NCI-H526 (cell line): ENCODE data around the gene ZNF320.
"Not testable (repeated sequence)": the region's sequence is repeated elsewhere in the genome, so short reads cannot be mapped to it uniquely, and the experiment has no call there.

ENCODE experiments used
- DNase-seq, 2 experiments: peaks; one replicate each; lab custom pipeline; 2025; lab: John Stamatoyannopoulos, UW

ZNF320 gene

DNA sequence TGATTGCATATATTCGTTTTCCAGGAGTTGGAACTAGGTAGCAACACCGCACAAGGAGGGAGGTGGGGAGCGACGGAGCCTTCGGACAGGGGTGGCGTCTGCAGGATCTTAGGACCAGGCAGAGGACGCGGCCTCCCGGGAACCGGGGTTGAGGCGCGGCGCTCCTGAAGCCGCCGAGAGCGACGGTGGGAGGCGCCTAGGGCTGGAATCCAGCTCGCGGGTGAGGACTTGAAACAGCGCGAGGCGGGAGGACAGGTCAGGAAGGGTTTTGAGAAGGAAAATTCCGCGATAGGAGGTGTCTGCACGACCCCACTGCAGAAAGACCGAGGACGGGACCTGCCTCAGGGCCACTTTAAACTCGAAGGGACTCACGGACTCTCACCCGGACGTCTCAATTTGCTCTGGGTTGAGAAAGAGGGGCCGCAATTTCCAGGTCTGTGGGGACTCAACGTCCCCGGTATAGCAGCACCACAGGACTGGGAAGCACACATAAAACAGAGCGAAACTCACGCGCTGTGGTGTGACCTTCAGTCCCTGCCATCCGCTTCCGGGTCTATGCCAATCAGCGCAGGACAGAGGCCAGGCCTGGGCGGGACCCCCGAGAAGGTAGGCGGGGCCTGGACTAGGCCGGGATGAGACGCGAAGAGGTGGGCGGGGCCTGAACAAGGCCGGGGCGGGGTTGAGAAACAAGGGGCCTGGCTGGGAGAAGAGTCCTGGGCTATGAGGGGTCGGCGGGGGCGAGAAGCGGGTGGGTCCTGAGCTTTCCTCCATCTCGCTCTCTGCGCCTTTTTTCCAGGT, at the start of gene ZNF320:
TSS of gene ZNF320 (minus strand) at position 498 of the 798 bp plus-strand sequence. CDS start 7,380 bp downstream, outside the sequence.
- peak; percentile 95 to 99 for DNase-seq

DNA sequence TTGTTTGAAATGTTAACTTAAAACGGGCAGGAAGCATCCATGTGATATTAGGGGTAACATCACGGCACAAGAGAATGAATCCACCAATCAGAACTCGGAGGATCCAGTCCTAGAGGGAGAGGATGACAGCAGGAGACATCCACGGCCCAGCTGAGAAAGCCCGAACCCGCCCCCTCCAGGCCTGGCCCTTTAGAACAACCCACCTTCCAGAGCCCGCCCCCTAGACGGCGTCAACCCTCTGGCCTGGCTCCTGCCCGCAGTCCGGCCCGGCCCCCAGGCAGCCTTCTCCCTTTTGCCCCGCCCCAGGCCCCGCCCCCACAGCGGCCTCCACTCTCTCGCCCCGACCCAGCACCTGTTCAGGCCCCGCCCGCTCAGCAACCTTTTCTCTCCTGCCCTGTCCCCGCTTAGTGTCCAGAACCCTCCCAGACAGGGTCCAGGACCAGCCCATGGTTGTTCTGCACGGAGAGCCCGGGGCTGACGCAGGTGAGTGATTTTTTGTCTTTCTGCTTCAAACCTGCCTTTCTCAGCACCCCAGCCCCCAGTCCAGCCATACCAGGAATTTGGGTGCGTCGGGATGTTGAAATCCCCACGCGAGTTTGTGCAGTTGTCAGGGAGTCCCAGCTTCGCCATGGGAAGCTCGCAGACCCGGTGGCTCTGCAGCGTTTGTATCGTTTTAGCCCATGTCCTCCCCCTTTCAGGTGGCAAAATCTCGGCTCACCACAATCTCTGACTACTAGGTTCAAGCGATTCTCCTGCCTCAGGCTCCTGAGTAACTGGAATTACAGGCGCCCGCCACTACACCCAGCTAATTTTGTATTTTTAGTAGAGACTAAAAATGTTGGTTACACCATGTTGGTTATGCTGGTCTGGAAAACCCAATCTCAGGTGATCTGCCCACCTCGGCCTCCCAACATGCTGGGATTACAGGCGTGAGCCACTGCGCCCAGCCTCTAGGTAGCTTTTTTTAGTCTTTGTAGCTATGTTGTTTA, 49.2 kb upstream of the ZNF320 start:
- DNase-seq: peak; percentile 72 to 92

DNA sequence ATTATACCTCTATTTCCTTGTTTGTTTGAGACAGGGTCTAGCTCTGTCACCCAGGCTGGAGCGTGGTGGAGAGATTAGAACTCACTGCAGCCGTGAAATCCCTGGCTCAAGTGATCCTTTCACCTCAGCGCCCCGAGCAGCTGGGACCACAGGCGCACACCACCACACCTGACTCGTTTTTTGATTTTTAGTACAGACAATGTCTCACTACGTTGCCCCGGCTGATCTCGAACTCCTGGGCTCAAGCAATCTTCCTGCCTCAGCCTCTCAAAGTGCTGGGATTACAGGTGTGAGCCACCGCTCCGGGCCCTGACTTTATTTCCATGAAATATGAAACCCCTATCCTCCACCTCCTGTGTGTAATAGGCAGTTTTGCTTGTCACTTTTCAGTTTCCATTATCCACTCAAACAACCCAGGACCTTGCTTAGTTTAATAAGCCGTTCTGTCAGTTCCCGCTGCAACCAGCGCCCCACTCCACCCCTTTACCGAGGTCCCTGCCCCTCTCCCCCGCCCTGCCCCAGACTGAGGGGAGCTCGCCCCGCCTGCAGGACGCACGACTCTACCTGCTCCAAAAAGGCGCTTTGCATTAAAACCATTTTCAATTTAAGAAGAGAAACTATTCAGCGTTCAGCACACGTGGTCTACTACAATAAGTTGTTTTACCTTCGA, 48.4 kb upstream of the ZNF320 start:
- peak in 1 of 2 experiments; percentile 42 for DNase-seq

DNA sequence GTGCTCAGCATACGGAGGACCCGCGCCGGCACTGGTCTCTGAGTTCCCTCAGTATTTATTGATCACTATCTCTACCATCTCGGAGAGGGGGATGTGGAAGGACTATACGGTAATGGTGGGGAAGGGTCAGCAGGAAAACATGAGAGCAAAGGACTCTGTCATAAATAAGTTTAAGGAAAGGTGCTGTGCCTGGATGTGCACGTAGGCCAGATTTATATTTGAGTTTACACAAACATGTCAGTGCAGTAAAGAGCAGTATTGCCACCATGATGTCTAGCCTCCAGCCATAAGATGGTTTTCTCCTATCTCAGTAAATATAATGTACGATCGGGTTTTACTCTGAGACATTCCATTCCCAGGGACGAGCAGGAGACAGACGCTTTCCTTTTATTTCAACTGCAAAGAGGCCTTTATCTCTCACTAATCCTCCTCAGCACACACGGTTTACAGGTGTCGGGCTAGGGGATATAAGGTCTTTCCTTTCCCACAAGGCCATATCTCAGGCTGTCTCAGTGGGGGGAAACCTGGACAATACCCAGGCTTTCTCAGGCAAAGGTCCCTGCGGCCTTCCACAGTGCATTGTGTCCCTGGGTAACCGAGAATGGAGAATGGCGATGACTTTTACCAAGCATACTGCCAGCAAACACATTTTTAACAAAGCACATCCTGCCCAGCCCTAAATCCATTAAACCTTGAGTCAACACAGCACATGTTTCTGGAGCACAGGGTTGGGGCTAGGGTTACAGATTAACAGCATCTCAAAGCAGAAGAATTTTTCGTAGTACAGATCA, 47.5 kb upstream of the ZNF320 start:
- not testable (repeated sequence) for DNase-seq

DNA sequence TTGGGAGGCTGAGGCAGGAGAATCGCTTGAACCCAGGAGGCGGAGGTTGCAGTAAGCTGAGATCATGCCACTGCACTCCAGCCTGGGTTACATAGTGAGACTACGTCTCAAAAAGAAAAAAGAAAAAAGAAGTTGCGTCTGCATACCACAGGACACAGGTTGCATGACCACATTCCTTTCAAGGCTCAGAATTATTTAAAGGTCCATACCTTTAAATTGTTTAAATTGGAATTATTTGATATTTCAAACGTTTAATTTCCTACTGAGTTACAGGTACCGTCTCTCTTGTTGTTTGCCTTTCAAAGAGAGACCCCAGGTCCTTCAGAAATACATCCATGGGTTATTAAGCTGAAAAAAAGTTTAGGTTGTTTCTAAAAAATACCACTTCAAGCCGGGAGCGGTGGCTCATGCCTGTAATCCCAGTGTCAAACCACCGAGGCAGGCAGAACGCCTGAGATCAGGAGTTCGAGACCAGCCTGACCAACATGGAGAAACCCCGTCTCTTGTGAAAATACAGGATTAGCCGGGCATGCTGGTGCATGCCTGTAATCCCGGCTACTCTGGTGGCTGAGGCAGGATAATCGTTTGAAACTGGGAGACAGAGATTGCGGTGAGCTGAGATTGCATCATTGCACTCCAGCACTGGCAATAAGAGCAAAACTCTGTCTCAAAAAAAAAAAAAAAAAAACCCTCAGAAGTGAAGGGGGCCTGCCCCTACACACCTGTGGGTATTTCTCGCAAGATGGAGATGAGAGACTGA, 46.6 kb upstream of the ZNF320 start:
- DNase-seq: no peak

DNA sequence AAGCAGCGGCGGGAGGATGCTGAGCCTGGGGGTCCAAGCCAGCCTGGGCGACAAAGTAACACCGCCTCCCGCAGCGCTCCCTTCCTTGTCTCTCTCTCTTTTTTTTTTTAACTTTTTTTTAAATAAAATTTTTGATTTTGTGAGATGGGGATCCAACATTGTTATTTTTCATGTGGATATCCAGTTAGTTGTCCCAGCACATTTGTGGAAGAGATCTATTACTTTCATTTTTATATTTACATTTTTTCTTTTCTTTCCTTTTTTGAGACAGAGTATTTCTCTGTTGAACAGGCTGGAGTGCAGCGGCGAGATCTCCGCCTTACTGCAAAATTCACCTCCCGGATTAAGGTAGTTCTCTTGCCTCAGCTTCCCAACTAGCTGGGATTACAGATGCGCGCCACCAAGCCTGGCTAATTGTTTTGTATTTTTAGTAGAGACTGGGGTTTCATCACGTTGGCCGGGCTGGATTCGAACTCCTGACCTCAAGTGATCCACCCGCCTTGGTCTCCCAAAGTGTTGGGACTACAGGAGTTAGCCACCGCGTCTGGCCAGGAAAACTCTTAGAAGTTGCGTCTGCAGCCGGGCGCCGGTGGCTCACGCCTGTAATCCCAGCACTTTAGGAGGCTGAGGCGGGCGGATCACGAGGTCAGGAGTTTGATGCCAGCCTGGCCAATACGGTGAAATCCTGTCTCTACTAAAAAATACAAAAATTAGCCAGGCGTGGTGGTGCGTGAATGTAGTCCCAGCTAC, 45.9 kb upstream of the ZNF320 start:
- DNase-seq: no peak

DNA sequence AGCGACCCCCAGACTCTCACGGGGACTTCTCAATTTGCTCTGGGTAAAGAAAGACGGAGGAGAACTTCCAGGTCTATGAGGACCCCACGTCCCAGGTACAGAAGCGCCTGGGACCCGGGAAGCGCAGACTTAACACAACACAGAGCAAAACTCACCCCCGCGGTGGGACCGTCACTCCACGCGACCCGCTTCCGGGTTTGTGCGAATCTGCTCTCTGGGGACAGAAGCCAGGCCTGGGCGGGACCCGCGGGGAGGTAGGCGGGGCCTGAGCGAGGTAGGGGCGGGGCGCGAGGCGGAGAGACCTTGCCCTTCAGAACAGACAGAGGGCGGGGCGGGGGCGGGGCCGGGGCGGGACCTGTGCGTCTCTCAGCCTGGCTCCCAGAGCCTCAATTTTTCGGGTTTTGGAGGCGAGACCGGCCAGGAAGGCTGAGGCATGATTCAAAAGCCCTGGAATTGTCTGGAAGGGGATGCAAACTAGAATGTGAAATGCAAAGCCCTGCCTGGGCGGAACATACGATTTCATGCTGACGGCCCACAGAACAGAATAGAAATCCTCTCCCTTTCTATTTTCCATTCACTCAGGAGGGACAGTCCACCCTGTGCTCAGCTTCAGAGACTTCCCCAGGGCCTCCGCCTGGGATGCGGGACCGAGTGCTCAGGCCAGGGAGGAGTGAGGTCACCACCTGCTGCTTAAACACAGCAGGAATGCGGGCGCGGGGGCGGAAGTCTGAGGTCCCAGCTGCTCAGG, 45.1 kb upstream of the ZNF320 start:
- DNase-seq: peak; percentile 79 to 95

DNA sequence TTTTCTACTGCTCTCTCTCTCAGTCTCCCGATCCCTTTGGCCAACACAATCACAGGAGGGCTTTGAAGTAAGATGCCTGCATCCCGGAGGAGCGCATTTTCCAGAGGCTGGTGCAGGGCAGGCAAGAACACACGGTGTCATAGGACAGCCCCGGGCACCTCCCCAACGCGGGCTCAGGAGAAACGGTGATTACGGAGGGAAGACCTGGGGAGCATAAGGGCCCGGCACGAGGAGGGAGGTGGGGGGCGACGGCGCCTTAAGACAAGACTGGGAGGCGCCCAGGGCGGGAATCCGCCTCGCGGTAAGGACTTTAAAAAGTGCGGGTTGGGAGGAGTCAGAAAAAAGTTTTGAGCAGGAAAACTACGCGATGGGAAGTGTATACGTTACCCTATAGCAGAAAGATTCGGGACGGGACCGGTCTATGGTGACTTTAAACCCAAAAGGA, 44.5 kb upstream of the ZNF320 start:
- DNase-seq: peak; percentile 36 to 63

DNA sequence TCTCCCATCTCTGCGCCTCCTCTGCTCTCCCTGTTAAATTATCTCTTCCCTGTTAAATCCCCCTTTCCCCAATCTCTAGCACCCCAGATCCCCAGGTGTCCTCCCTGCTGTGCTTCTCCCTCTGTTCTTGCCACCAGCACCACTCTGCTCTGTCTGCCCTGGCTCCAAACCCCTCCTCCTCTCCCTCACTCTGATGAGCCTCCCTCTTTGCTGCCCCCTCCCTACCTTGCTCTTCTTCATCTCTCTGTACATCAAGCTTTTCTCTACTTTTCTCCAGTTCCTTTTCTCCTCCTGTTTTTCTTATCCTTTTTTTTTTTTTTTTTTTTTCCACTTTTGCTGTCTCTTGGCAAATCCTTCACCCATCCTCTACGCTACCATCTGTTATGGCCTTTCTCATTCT, 44.1 kb upstream of the ZNF320 start:
- DNase-seq: not testable (repeated sequence)

DNA sequence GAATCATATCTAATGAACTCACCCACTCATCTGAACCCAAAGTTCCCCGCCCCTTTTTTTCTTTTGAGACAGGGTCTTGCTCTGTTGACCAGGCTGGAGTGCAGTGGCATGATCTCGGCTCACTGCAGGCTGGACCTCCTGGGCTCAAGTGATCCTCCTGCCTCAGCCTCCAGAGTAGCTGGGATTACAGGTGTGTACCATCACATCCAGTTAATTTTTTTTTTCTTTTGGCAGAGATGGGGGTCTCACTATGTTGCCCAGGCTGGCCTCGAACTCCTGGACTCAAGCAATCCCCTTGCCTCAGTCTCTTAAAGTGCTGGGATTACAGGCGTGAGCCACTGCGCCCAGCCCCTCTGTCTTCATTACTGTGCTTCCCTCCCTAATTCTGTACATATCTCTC, 43.5 kb upstream of the ZNF320 start:
- not testable (repeated sequence) for DNase-seq

DNA sequence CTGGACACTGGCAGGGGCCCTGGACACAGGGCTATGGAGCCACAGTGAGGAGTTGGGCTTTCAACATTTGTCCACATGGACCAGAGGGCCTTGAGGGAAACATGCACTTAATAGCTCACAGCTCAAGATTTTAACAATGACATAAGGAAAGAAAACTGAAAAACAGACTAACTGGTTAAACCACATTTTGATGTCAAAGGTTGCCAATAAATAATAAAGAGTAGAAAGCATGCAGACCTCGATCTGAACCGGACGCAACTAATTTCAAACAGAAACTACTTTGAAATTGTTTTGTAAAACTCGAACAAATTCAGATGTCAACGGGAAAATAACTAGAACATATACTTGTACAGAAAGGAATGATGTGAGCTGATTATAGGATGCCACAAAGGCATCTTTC, 41.3 kb upstream of the ZNF320 start:
- DNase-seq: no peak

DNA sequence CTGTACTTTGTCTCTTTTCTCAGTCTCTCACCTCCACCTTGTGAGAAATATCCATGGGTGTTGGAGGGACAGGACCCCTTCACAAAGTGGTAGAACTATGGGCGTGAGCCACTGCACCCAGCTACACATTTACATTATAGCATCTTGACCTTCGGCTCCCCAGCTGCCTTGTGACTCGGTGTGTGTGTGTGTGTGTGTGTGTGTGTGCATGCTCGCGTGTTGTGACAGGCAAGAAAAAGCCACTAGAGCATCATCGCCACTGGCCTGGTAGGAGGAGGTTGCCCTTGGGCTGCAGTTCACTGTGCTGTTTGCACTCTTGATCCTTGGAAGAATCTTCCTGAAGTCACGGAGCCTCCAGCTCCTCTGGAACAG, 39.5 kb upstream of the ZNF320 start:
- DNase-seq: no peak

DNA sequence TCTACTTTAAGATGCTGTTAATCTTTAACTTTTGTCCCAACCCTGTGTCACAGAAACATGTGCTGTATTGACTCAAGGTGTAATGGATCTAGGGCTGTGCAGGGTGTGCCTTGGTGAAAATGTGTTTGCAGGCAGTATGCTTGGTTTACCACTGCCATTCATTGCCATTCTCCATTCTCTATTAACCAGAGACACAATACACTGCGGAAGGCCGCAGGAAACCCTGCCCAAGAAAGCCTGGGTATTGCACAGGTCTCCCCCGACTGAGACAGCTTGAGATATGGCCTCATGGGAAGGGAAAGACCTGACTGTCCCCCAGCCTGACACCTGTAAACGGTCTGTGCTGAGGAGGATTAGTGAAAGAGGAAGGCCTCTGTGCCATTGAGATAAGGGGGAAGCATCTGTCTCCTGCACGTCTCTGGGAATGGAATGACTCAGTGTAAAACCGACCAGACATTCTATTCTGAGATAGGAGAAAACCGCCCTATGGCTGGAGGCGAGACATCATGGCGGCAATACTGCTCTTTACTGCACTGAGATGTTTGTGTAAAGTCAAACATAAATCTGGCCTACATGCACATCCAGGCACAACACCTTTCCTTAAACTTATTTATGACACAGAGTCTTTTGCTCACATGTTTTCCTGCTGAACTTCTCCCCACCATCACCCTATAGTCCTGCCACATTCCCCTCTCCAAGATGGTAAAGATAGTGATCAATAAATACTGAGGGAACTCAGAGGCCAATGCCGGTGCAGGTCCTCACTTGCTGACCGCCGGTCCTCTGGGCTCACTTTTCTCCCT, 38.9 kb upstream of the ZNF320 start:
- no peak for DNase-seq

DNA sequence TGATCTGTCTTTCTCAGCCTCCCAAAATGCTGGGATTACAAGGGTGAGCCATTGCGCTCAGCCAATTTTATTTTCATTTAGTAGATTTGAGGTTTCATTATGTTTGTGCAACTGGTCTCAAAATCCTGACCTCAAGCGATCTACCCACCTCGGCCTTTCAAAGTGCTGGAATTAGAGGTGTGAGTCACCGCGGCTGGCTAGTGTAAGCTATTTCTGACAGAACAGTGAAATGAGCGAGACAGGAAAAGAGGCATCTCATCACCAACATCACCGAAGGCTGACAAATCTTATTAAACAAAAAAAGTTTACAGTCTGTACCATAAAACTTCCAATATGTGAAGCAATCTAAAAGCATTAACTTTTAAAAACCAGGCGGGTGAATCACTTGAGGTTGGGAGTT, 38.0 kb upstream of the ZNF320 start:
- DNase-seq: no peak

DNA sequence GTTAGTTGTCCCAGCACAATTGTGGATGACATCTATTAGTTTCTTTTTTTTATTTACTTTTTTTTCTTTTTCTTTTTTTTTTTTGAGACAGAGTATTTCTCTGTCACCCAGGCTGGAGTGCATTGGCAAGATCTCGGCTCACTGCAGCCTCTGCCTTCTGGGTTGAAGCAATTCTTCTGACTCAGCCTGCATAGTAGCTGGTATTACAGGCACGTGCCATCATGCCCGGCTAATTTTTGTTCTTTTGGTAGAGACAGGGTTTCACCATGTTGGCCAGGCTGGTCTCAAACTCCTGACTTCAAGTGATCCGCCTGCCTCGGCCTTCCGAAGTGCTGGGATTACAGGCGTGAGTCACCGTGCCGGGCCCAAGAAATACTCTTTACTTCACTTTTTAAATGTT, 27.2 kb upstream of the ZNF320 start:
- not testable (repeated sequence) for DNase-seq

DNA sequence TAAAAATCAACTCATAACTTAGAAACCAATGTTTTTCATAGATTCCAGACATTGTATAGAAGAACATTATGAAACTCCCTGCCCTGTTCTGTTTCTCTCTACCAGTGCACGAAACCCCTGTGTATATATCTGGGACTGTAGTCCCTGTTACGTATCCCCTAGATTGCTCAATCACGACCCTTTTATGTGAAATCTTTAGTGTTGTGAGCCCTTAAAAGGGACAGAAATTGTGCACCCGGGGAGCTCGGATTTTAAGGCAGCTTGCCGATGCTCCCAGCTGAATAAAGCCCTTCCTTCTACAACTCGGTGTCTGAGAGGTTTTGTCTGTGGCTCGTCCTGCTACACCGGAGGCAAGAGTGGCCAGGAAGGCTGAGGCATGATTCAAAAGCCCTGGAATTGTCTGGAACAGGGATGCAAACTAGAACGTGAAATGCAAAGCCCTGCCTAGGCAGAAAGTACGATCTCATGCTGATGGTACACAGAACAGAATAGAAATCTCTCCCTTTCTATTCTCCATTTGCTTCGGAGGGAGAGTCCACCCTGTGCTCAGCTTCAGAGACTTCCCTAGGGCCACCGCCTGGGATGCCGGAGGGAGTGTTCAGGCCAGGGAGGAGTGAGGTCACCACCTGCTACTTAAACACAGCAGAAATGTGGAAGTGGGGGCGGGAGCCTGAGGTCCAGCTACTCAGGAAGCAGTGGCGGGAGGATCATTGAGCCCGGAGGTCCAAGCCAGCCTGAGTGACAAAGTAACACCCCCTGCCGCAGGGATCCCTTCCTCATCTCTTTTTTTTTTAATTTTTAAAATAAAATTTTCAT, 26.6 kb upstream of the ZNF320 start:
- DNase-seq: no peak
